GM12865 (cell line): ENCODE data around the gene COPS3.
"Not testable (repeated sequence)": the region's sequence is repeated elsewhere in the genome, so short reads cannot be mapped to it uniquely, and the experiment has no call there.

ENCODE experiments used
- DNase-seq: peaks from one replicate; pipeline ENCODE4 v3.0.0; 2010; ENCODE audit warnings: low read depth
- H3K4me3 ChIP-seq: 2 replicates; pipeline ENCODE4 v1.5.1; 2011; ENCODE audit warnings: mild to moderate bottlenecking, low read depth, low read length, control low read depth
- TF ChIP-seq, protein P1 (sequence below): IDR thresholded peaks from 2 replicates; pipeline ENCODE4 v1.5.1; 2011; ENCODE audit warnings: low read length, control low read depth, low read depth, inconsistent platforms; ENCODE audit not compliant: insufficient read depth; ENCODE audit errors: missing control alignments

COPS3 gene

DNA sequence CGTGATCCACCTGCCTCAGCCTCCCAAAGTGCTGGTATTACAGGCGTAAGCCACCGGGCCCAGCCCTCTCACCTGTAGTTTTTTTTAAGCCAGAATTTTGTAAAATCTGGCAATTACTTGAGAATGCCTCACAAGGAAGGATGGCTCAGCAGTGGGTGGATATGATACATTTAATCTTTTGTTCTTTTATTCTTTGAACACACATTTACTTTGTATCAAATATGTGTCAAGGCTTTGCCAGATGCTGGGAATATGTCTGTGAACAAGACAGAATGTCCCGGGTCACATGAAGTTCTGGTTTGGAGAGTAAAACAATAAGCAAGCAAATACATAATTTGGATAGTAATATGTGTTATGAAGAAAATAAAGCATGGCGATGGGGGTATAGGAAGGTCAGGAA, 4.9 kb upstream of the COPS3 start:
- TF ChIP-seq, protein P1, sequence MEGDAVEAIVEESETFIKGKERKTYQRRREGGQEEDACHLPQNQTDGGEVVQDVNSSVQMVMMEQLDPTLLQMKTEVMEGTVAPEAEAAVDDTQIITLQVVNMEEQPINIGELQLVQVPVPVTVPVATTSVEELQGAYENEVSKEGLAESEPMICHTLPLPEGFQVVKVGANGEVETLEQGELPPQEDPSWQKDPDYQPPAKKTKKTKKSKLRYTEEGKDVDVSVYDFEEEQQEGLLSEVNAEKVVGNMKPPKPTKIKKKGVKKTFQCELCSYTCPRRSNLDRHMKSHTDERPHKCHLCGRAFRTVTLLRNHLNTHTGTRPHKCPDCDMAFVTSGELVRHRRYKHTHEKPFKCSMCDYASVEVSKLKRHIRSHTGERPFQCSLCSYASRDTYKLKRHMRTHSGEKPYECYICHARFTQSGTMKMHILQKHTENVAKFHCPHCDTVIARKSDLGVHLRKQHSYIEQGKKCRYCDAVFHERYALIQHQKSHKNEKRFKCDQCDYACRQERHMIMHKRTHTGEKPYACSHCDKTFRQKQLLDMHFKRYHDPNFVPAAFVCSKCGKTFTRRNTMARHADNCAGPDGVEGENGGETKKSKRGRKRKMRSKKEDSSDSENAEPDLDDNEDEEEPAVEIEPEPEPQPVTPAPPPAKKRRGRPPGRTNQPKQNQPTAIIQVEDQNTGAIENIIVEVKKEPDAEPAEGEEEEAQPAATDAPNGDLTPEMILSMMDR = no peak
- no peak for DNase-seq
- no peak overlapping the region for H3K4me3 ChIP-seq

DNA sequence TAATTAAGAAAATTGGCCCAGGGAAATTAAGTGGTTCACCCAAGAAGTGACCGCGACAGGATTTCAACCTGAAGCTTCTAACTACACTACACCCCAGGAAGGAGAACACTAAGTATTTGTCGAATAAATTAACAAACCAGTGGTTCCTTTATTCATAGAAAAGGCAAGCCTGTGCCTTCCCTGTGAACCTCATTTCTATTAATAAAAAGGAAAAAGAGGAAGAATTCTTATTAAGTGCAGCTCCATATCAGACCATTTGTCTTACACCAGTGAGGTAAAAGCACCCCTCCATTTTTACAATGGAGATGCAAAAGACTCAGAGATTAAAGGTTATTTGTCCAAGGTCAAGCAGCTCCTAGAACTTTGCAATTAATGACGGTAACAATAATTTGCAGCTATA, 1.7 kb downstream of the COPS3 start:
- no peak for DNase-seq
- TF ChIP-seq, protein P1 = no peak
- peak overlapping the region; percentile 87 for H3K4me3 ChIP-seq

DNA sequence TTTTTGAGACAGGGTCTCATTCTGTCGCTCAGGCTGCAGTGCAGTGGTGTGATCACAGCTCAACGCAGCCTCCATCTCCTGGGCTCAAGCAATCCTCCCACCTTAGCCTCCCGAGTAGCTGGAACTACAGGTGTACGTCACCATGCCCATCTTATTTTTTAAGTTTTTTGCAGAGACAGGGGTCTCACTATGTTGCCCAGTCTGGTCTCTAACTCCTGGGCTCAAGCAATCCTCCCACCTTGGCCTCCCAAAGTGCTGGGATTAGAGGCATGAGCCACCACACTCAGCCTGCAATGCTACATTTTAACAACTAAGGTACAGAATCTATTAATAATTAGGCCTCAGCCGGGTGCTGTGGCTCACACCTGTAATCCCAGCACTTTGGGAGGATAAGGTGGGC, 3.6 kb downstream of the COPS3 start:
- not testable (repeated sequence) for DNase-seq, H3K4me3 ChIP-seq

DNA sequence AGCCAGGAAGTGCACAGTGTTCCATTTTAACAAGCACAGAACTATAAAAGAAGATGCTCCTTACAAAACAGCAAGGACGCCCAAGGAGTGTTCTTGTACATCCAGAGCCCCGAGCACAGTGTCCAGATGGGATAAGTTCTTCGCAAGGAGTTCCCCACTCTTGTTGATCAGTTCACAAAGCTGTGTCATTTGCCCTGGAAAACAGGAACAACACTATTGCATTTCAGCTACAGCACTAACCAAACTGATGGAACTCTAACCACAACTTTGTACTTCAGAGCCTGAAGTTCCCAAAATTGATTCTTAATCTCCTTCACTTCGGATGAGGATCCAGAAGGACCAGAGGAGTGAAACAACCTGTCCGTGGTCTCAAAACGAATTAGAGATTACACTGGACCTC, 5.1 kb downstream of the COPS3 start:
- TF ChIP-seq, protein P1 = no peak
- no peak overlapping the region for H3K4me3 ChIP-seq
- no peak for DNase-seq

DNA sequence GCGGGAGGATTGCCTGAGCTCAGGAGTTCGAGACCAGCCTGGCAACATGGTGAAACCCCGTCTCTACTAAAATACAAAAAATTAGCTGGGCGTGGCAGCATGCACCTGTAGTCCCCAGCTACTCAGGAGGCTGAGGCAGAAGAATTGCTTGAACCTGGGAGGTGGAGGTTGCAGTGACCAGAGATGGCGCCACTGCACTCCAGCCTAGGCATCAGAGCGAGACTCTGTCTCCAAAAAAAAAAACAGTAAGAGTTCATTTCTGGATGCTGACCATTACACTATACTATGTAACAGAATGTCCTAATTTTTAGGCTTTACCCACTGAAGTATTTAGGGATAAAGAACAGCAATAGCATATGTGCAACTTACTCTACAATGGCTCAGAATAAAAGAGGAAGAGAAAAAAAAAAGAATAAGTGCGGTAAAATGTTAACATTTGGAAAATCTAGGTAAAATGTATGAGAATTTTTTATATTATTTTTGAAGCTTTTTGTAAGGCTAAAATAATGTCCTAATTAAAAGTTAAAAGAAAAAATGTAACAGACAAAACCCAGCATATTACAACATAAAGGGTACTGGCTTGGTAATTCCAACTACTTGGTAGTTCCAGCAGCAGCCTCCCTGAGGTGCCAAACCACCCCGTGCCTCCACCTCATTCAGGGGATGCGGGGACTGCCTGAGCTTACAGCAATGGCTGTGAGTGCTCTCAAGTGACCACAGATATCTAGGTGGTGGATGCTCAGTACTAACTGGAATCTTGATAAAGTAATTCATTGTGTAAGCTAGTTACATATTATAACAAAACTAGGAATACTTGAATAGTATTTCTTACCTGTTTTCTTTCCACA, 10.9 kb downstream of the COPS3 start:
- DNase-seq = peak; percentile 13
- no peak overlapping the region for H3K4me3 ChIP-seq
- TF ChIP-seq, protein P1 = peak; percentile 17

DNA sequence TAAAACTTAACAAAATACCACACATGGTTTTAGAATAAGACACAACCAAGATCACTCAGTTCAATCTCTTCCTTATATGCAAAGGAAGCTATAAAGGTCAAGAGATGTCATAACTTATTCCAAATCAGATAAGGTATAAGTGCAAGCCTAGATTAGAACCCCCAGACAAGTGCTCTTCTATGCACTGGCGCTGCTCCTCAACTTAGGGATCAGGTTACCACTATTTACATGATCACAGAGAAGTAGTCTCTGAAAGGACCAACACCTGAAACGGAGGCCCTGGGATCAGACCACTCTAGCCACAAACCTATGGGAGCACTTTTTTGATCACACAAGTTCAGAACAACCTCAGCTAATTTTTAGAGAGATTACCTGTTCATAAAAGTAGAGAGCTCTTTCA, 16.6 kb downstream of the COPS3 start:
- TF ChIP-seq, protein P1 = no peak
- no peak overlapping the region for H3K4me3 ChIP-seq
- no peak for DNase-seq

DNA sequence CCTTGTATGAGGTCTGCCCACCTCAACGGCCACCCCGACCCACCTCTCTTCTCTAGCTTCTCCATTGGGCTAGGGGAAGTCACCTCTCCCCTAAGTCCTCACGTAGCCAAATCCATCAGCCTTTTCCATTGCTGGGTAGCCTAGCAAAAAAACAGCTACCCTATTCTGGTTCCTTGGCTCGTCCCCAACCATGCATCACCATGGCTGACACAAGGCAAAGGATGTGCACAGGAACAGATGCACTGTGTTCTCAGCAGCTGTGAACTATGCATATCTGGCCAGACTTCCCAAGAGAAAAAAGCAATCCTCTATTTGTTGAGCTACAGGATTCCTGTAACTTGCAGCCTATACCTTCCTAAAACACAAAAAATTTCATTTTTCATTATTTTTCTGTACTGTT, 22.0 kb downstream of the COPS3 start:
- no peak overlapping the region for H3K4me3 ChIP-seq
- no peak for DNase-seq
- TF ChIP-seq, protein P1 = no peak
